T-helper 22 cell (primary cell): Measurements from ENCODE around the gene STAG1.
"Not testable (repeated sequence)": the region's sequence is repeated elsewhere in the genome, so short reads cannot be mapped to it uniquely, and the experiment has no call there.

Experiments used
- DNase-seq: peaks from one replicate; pipeline ENCODE4 v3.0.0-alpha.2; 2020; ENCODE audit warnings: low read depth

The STAG1 gene

DNA sequence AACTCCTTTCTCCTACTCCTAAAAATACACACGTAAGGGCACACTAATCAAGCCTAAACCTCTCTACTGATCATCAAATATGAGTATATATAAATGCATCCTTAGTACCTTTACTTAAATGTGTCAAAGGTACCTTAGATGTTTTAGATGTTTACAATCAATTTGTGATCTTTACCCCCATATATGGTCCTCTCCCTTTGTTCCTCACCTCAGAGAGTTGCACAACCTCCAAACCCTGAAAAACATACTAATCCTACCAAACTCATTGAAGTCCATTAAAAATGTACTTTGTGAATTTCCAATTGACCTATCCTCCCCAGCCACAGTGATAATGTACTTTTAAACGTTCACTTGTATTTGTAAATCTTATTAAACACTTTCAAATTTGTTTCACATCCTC lies 249.1 kb downstream of the STAG1 start:
- DNase-seq, result no peak

DNA sequence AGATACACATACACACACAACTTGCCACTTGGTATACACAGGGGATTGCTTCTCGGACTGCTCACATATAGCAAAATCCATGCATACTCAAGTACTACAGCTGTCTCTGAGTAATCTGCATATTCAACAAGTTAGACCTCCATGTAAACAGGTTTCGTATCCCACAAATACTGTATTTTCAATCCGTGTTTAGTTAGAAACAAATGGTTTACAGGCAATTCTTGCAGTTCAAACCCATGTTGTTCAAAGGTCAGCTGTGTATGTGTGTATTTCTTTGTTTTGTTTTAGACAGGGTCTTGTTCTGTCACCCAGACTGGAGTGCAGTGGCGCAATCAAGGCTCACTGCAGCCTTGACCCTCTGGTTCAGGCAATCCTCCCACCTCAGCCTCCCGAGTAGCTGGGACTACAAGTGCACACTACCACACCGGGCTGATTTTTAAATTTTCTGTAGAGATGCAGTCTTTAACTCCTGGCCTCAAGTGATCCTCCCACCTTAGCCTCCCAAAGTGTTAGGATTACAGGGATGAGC lies 253.2 kb downstream of the STAG1 start:
- DNase-seq, result no peak

DNA sequence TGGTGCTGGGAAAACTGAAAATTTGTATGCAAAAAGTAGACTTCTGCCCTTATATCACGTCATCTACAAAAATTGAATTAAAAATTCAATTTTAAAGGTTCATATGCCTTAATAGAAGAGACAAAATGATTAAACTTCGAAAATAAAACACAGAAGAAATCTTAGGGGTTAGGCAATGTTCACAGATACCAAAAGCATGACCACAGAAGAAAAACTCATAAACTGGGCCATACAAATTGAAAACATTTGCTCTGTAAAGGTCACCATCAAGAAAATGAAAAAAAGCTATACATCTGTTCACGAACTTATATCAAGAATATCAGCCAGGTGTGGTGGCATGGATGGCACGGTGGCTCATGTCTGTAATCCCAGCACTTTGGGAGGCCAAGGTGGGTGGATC lies 257.0 kb downstream of the STAG1 start:
- DNase-seq, result no peak

DNA sequence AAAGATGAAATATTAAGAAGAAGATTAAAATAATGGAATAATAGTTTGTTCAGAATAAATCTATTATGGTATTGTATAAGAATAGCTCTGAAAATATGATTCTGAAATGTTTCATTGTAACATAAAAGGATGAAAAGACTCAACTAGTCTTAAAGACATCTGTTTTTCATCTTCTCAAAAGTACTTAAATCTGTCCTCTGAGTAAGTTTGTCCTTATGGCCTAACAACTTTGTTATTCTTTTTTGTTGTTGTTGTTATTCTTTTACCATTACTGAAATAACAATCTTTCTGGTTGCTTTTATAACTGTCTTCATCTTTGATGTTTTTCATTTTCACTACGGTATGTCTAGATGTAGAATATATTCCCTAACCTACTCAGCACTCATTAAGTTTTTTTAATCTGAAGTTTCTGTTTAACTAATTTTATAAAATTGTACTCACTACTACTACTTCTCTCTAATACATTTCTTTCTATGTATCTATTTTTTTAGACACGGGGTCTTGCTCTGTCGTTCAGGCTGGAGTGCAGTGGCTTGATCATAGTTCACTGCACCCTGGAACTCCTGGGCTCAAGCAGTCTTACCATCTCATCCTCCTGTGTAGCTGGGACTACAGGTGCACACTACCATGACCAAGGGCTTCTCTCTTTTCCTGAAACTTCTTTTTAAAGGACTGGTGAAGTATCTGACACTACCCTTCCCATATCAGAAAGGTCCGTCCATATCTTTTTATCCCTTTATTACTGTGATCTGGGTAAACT lies 261.4 kb downstream of the STAG1 start:
- DNase-seq, result no peak

DNA sequence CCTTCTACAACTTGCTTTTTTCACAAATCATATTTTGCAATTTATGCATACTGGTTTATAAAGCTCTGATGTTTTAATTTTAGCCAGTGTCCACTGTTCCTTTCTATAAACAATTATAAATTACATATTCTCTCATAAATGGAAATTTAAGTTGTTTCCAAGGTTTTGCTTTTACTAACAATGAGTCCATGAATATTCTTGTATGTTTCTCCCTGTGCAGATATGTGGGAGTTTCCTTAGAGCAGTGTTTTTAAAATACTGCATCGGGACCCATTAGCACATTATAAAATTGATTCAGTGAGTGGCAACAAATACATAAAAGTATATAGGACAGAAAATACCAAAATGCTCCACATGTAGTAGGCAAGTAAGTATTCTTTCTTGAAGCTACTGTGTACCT lies 266.4 kb downstream of the STAG1 start:
- no peak for DNase-seq

DNA sequence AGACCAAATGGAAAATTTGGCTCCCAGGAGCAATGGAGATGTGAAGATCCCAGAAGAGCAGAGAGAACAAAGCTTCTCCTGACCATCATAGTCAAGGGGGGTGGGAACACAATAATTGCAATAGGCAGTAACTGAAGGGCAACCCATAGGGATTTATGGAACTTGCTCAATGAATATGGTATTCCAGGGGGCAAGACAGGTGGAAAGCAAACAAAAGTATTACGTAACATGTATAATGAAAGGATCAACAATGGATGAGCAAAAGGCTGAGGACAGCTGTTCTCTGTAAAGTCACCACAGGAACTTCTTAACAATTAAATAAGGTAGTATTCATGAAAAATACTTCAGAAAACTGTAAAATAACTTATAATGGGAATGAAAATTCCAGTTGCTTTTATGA lies 275.9 kb downstream of the STAG1 start:
- no peak for DNase-seq

DNA sequence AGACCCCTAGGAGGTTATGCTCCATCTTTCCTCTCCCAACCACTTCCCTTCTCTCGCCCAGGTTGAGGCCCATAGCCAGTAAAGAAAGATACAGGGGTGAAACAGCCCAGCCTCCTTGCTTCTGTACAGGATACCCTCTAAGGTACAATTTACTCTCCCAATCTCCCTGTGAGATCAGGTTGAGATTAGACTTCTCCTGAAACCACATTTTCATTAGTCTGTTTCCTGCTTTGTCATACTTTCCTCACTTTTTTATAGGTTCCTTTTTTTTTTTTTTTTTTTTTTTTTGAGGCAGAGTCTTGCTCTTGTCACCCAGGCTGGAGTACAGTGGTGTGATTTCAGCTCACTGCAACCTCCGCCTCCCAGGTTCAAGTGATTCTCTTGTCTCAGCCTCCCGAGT lies 277.3 kb downstream of the STAG1 start:
- not testable (repeated sequence) for DNase-seq

DNA sequence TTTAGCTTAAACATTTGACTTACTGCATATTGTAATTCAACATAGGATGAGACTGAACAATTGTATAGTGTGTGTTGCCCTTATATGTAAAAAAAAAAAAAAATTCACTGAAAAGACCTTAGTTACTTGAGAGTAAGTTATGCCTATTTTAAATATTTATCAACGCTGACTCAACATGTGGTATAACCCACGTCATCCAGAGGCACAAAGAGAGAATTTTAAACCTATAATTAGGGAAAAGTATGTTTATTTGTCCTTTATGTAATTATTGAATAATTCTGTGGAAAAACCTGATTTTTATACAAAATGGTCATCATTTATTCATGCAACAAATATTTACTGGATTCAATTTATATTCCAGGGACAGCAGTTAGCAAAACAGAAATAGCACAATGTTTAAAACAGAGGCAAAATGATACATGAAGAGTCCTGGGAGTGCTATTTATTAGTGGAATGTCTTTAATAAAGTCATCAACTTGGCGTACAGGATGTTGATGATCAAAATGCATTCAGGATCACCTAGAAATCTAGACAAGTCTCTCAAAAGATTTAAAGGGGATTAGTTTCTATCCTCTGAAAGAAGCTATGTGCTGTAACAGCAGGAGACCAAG lies 278.4 kb downstream of the STAG1 start:
- no peak for DNase-seq

DNA sequence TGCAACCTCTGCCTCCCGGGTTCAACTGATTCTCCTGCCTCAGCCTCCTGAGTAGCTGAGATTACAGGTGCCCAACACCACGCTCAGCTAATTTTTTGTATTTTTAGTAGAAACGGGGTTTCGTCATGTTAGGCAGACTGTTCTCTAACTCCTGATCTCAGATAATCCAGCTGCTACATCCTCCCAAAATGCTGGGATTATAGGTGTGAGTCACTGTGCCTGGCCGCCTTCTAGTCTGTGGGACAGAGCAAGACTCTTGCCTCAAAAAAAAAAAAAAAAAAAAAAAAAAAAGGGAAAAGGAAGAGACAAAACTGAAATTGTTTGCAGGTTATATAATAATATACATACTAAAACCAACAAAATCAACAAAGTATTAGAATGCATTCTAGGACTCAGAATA lies 286.9 kb downstream of the STAG1 start:
- DNase-seq, result no peak

DNA sequence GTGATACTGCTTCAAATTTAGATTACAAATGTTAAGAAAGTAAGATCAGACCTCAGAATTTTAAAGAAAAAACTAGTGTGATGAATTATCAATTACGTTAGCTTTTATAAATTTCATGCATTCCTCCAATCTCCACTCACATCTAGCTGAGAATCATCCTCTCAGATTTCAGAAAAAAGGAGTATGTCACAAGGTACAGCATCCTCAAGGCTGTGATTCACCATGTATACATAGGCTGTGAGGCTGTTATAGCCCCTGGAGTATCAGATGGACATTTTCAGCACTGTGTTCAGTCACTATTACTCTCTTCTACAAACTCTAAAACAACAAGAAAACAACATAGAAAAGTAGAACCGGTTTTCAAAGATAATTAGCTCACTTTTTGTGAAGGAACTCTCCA lies 287.7 kb downstream of the STAG1 start:
- DNase-seq, result no peak

DNA sequence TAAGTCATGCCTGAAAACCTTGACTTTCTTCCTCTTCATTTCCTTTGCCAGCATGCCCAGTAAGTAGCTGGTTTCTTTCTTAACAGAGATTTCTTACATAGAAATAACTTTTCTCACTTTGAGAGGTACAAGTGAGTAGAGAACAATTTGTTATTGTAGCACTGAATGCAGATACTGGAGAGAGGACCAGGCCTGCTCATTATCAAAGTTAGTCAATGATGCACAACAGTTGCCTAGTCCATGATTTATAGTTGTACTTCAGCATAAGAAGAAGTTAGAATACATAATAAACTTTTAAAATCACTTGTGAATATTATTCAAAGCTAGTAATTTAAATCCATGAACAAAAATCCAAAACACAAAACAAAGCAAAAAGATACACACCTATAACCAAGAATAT lies 289.0 kb downstream of the STAG1 start:
- DNase-seq, result no peak

DNA sequence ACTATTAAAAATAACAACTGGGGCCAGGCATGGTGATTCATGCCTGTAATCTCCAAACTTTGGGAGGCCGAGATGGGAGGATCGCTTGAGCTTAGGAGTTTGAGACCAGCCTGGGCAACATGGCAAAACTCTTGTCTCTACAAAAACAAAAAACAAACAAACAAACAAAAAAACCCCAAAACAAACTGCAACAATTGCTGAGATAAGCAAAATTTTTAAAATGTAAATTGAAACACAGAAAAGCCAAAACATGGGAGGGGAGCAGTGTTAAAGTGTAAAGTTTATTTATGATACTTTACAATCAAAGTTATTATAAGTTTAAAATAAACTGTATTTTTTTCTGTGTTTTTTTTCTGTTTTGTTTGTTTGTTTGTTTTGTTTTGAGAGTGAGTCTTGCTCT lies 294.4 kb downstream of the STAG1 start:
- no peak for DNase-seq

DNA sequence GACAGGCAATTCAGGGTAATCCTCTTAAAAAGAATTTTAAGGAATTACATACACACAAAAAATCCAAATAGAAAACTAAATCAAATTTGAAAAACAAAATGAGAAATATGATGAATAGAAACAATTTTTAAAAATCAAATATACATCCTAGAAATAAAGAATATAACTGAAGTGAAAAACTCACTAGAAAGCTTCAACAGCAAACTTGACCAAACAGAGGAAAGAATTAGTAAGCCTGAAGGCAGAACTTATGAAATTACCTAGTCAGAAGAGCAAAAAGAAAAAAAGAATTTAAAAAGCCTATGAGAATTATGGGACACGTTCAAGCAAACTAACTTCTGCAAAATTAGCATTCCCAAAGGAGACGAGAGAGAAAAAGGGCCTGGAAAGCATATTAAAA lies 296.0 kb downstream of the STAG1 start:
- no peak for DNase-seq

DNA sequence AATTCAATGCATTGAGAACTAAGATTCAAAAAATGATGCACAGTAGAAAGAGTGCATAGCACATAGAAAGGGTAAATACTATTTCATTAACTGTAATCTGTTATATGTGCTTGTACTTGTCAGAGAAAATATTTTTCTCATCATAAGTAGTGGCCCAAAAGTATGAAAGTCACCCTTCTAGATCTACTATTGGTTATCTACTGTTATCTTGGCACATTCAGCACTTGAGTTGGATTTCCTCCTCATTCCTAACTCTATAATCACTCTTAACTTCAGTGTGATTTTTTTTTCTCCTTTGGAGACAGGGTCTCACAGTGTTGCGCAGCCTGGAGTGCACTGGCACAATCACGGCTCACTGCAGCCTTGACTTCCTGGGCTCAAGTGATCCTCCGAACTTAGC lies 307.6 kb downstream of the STAG1 start:
- DNase-seq, result no peak

DNA sequence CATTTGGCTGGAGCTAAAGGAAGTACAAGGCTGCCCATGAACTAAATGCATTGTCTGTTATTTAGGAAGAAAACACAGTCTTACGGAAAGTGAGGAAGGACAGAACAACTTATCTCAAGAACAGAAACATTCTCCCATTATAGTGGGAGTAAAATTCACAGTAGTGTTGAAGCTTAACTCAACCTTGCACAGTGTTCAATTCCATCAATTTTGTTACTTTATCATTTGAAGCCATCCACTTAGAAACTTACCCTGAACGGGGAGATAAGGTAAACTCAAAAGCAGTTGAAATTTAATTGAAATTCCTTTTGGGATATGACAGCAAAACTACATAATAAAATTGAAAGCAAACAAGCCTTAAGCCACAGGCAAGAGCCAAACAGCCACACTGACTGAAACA lies 315.1 kb downstream of the STAG1 start:
- DNase-seq, result no peak

DNA sequence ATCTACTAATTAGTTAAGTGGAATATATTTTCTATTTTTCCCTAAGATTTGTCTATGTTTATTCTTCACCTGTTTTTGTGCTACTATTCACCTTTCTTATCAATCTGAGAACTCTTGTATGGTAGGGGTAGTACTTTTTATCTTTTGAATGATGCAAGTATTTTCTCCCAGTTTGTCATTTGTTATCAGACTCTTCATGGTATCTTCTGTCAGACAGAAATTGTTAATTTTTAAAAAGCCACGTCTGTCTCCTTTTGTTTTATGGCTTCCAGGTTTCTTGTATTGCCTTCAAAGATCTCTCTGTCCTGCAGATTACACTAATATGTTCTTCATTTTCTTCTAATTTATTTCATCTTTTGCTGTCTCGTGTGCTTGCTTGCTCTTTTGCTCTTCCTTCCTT lies 317.7 kb downstream of the STAG1 start:
- no peak for DNase-seq

DNA sequence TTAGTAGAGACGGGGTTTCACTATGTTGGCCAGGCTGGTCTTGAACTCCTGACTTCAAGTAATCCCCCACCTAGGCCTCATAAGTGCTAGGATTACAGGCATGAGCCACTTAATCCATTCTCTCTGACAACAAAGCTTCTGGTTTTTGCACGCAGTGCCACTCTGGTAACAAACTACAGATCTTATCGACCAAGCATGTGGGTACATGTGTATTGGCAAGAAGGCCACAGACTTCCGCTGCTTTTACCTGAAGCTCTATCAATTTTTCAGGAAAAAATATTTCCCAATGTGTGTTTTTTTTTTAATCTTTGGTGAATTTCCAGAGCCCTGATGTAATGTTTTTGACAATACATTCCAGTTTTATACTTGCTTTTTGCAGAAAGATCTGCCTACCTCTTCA lies 319.5 kb downstream of the STAG1 start:
- DNase-seq, result no peak

DNA sequence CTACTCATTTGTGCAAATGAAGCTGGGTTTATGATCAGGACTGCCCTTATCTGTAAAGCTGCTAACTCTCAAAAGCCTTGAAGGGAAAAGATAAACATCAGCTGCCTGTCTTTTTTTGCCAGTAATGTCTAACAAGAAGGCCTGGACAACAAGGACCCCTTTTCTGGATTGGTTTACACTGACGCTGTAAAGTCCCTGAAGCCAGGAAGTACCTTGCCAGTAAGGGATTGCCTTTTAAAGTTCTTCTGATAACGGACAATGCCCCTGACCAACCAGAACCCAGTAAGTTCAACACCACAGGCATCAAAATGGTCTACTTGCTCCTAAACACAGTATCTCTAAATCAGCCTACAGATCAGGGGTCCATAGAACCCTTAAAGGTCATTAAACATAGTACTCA lies 324.0 kb downstream of the STAG1 start:
- DNase-seq, result no peak

DNA sequence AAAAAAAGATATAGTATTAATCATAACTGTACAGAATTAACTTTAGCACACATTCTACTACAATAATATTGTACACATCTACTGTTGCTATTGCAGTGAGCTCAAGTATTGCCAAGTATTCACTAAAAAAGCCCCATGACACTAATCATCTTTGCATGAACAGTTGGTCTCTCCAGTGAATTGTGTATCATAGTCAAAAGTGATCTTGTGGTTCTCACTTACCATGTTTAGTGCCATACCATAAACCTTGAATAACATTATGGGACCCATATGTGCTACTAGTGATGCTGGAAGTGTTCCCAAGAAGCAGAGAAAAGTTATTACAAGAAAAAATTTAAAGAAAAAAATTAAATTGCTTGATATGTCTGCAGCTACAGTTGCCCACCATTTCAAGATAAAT lies 324.9 kb downstream of the STAG1 start:
- no peak for DNase-seq

DNA sequence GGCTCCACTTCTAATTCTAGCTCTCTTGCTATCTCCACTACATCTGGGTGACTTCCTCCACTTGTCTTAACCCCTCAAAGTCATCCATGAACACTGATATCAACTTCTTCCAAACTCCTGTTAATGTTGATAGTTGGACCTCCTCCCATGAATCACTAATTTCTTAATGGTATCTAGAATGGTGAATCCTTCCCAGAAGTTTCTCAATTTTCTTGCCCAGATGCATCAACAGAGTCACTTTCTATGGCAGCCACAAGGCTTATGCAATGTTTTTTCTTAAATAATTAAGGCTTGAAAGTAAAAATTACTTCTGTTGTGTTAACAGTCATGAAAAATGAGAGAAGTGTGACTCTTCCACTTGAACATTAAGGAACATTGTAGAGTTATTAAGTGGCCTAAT lies 337.7 kb downstream of the STAG1 start:
- DNase-seq, result no peak

DNA sequence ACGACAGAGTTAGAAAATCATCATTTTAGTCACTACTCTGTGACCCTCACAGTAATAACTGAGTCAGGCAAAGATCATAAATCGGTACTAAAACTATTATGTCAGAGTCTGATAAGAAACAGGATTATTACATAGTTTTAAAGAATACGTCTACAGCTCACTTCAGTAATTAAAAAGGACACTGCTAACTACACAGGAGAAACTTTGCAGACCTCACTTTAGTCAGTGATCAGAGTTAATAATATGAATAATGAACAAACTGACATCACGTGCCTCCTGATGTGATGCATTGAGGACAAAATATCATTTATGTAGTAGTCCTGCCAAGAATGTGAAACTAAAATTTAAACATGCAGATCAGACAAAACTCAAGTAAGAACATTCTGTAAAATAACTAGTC lies 339.9 kb downstream of the STAG1 start:
- DNase-seq, result no peak

DNA sequence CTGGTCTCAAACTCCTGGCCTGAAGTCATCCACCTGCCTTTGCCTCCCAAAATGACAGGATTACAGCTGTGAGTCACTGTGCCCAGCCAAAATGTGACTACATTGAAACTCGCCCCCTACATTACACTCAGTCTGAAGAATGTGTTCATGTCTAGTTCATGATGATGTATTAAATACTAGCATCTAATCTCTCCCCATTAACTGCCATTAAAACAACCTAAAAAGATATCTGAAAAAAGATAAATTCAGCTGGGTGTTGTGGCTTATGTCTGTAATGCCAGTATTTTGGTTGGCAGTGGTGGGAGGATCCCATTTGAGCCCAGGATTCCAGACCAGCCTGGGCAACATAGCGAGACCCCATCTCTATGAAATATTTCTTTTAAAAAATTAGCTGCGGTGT lies 342.6 kb downstream of the STAG1 start:
- DNase-seq, result no peak

DNA sequence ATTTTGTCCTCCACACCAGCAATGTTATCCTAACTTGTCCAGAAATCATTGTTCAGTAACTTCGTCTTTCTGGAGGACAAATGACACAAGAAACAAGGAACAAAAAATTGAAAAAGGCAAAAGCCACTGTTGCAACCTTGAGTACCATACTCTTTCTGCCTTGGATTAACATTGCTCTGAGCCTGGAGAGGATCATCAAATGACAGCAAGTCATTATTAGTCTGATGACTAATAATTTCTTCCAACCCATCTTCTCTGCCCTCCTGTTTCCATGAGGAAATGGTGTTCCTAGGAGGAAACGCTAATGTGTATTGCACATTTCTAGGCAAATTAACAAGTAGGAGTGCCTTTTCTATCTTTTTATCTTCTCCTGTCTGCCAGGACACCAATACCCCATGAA lies 348.1 kb downstream of the STAG1 start:
- no peak for DNase-seq

DNA sequence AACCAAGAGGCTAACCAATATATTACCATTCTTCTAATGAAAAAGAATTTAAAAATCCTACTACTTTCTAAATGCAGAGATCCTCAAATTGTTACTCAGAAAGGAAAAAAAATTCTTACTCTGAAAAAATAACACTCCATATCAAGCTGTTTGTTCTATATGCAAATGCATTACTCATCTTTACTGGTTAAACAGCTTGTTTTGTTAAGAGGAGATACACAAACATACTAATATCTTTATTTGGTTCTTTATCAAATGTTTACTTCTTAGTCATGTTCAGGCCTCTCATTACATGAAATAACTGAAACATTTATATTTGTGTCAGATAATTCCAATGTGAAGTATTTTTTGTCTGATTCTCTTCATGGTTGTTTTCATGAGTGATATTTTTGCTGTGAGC lies 355.3 kb downstream of the STAG1 start:
- no peak for DNase-seq
